Spleen (tissue), 7 donors: ENCODE data around the gene WNT6.

Experiments
- CTCF ChIP-seq, 11 experiments: fragments of 200-600 bp in 7 of 11; fragments of 450-650 bp in 4 of 11; sonication (generic) in 4 of 11; IDR thresholded peaks in 8 of 11; conservative IDR thresholded peaks in 3 of 11; 1 replicate in 7 of 11; 2 replicates in 4 of 11; pipeline versions ENCODE4 v1.4.0 to v1.8.0; 2016 to 2021; ENCODE audit warnings: antibody characterized with exemption in 11 of 11, inconsistent platforms in 4 of 11, mild to moderate bottlenecking in 1 of 11
- POLR2A ChIP-seq, 3 donors: fragments of 450-650 bp; IDR thresholded peaks; one replicate each; pipeline ENCODE4 v1.5.1; 2017; ENCODE audit warnings: antibody characterized with exemption in 3 of 3, mild to moderate bottlenecking in 1 of 3
- donor health status: DM: no; HTN: no; CAD: no; lungs with moderate emphysema.
- donor health status: DM: no; HTN: no; CAD: no.
- donor health status: DM: no; HTN: no; CAD: no.

GRCh38 chr2:218883491-218884490 lies 24.2 kb downstream of the WNT6 start:
- TF ChIP-seq CTCF (IDR thresholded peaks at IDR 0.05 in 8 of 11, conservative IDR thresholded peaks at IDR 0.05 in 3 of 11): no peak
- no peak for TF ChIP-seq POLR2A (IDR thresholded peaks at IDR 0.05)
